Esophagus squamous epithelium (tissue), 4 donors: Measurements from ENCODE around the gene NCK1.

Experiments
- POLR2A ChIP-seq, 4 donors: fragments of 450-650 bp; IDR thresholded peaks; one replicate each; pipeline ENCODE4 v1.6.1; 2017; ENCODE audit warnings: antibody characterized with exemption in 4 of 4, mild to moderate bottlenecking in 4 of 4, moderate library complexity in 3 of 4
- TF ChIP-seq, protein P1 (sequence below), 6 experiments: fragments of 450-650 bp in 4 of 6; fragments of 200-600 bp in 2 of 6; sonication (generic) in 2 of 6; IDR thresholded peaks; one replicate each; pipeline ENCODE4 v1.5.1; 2016 to 2019; ENCODE audit warnings: antibody characterized with exemption in 6 of 6, mild to moderate bottlenecking in 4 of 6, moderate library complexity in 4 of 6

DNA sequence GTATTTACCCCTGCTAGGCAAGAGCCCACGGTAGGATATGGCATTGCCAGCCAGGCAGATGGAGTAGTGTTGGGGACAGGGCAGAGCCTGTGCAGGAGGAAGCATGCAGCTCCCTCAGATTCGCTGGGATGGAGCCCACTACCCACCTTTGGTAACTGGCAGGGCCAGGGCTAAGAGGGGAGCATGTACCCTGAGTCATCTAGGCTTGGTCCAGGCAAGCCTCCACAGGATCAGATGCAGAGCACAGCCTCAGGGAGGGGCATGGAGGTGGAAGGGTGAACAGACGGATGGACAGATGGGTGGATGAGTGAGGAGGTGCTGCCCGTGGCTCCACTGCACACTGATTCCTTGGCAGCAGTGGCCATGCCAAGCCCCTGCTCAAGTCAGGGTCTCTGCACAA, 128.8 kb downstream of the NCK1 start:
- TF ChIP-seq, protein P1, sequence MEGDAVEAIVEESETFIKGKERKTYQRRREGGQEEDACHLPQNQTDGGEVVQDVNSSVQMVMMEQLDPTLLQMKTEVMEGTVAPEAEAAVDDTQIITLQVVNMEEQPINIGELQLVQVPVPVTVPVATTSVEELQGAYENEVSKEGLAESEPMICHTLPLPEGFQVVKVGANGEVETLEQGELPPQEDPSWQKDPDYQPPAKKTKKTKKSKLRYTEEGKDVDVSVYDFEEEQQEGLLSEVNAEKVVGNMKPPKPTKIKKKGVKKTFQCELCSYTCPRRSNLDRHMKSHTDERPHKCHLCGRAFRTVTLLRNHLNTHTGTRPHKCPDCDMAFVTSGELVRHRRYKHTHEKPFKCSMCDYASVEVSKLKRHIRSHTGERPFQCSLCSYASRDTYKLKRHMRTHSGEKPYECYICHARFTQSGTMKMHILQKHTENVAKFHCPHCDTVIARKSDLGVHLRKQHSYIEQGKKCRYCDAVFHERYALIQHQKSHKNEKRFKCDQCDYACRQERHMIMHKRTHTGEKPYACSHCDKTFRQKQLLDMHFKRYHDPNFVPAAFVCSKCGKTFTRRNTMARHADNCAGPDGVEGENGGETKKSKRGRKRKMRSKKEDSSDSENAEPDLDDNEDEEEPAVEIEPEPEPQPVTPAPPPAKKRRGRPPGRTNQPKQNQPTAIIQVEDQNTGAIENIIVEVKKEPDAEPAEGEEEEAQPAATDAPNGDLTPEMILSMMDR (IDR thresholded peaks at IDR 0.05): no peak
- no peak for TF ChIP-seq POLR2A (IDR thresholded peaks at IDR 0.05)
